ENCODE data around the gene COL25A1.

DNA sequence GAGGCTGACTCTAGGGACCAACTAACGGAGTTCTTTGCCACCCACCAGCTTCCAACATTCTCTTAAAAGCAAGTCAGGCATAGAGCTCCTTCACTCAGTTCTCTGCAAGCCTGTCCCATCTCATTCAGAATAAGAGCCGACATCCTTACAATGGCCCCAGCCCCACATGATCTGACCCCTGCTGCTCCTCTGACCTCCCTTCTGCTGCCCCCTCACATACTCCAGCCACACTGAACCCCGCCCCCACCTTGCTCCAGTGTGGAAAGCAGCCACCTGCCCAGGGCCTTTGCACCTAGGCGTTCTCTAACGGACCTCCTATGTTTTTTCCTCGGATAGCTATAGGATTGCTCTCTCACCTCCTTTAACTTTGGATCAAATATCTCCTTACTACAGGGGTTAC is 396.5 kb downstream of the COL25A1 start:
- TF ChIP-seq SIN3A (IDR thresholded peaks at IDR 0.05; ENCODE audit: low read depth): no peak
- no peak for TF ChIP-seq POLR2AphosphoS5 (IDR thresholded peaks at IDR 0.05; ENCODE audit: low read depth, low read length)
- TF ChIP-seq, protein P1, sequence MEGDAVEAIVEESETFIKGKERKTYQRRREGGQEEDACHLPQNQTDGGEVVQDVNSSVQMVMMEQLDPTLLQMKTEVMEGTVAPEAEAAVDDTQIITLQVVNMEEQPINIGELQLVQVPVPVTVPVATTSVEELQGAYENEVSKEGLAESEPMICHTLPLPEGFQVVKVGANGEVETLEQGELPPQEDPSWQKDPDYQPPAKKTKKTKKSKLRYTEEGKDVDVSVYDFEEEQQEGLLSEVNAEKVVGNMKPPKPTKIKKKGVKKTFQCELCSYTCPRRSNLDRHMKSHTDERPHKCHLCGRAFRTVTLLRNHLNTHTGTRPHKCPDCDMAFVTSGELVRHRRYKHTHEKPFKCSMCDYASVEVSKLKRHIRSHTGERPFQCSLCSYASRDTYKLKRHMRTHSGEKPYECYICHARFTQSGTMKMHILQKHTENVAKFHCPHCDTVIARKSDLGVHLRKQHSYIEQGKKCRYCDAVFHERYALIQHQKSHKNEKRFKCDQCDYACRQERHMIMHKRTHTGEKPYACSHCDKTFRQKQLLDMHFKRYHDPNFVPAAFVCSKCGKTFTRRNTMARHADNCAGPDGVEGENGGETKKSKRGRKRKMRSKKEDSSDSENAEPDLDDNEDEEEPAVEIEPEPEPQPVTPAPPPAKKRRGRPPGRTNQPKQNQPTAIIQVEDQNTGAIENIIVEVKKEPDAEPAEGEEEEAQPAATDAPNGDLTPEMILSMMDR (IDR thresholded peaks at IDR 0.05 in 2 of 3, conservative IDR thresholded peaks at IDR 0.05 in 1 of 3; ENCODE audit: borderline replicate concordance in 1 of 3, insufficient read depth in 1 of 3, low read depth in 2 of 3, low read length in 2 of 3): no peak
- TF ChIP-seq EZH2 (IDR thresholded peaks at IDR 0.05): no peak
- no peak for TF ChIP-seq JUND (IDR thresholded peaks at IDR 0.05)
- TF ChIP-seq SP1 (IDR thresholded peaks at IDR 0.05; ENCODE audit: low read depth): no peak
